Astrocyte (in vitro differentiated cells and primary cell): ENCODE data around the gene HINT1. TPM values are rescaled to one million over a fixed set of nuclear protein-coding genes. Genes with fewer than 3 reads are reported as not detected.

Experiments used
- DNase-seq: peaks from one replicate; pipeline ENCODE4 v3.0.0-alpha.2; 2010; ENCODE audit warnings: low read depth
- FAIRE-seq: peaks from 2 replicates; lab custom pipeline; 2011; peaks lifted over from hg19 to GRCh38; lab: Jason Lieb, UNC
- H2AFZ ChIP-seq: 2 replicates; pipeline ENCODE4 v1.6.0; 2012; ENCODE audit warnings: low read depth, low read length, inconsistent platforms
- H3K27ac ChIP-seq: 2 replicates; pipeline ENCODE4 v1.5.1; 2011; ENCODE audit warnings: low read depth, low read length, inconsistent platforms
- H3K27me3 ChIP-seq: 2 replicates; pipeline ENCODE4 v1.6.0; 2011; ENCODE audit warnings: low read length, inconsistent platforms; ENCODE audit not compliant: insufficient read depth
- H3K36me3 ChIP-seq: 2 replicates; pipeline ENCODE4 v1.5.1; 2011; ENCODE audit warnings: low read length, inconsistent platforms; ENCODE audit not compliant: insufficient read depth
- H3K4me1 ChIP-seq: 2 replicates; pipeline ENCODE4 v1.5.1; 2011; ENCODE audit warnings: low read length, inconsistent platforms; ENCODE audit not compliant: insufficient read depth
- H3K4me2 ChIP-seq: 2 replicates; pipeline ENCODE4 v1.6.0; 2012; ENCODE audit warnings: low read length, inconsistent platforms
- H3K4me3 ChIP-seq: 2 replicates; pipeline ENCODE4 v1.5.1; 2011; ENCODE audit warnings: low read depth, mild to moderate bottlenecking, low read length, inconsistent platforms; ENCODE audit not compliant: insufficient read depth
- H3K79me2 ChIP-seq: 2 replicates; pipeline ENCODE4 v1.6.0; 2012; ENCODE audit warnings: mild to moderate bottlenecking, low read length, inconsistent platforms; ENCODE audit not compliant: insufficient read depth
- H3K9ac ChIP-seq: 2 replicates; pipeline ENCODE4 v1.6.0; 2012; ENCODE audit warnings: mild to moderate bottlenecking, low read length, inconsistent platforms
- H3K9me3 ChIP-seq: 2 replicates; pipeline ENCODE4 v1.5.1; 2012; ENCODE audit warnings: low read depth, mild to moderate bottlenecking, low read length, inconsistent platforms; ENCODE audit not compliant: insufficient read depth
- H4K20me1 ChIP-seq: 2 replicates; pipeline ENCODE4 v1.6.0; 2012; ENCODE audit warnings: low read length, inconsistent platforms; ENCODE audit not compliant: insufficient read depth
- H3K27ac Mint-ChIP-seq: one replicate; pipeline ENCODE4 v1.8.0; 2021; ENCODE audit warnings: mild to moderate bottlenecking, mixed read lengths; ENCODE audit not compliant: unreplicated experiment
- H3K27me3 Mint-ChIP-seq: one replicate; pipeline ENCODE4 v1.8.0; 2021; ENCODE audit warnings: low read depth, mixed read lengths; ENCODE audit not compliant: unreplicated experiment
- H3K36me3 Mint-ChIP-seq: one replicate; pipeline ENCODE4 v1.8.0; 2021; ENCODE audit warnings: low read depth, mixed read lengths; ENCODE audit not compliant: unreplicated experiment
- H3K4me1 Mint-ChIP-seq: one replicate; pipeline ENCODE4 v1.8.0; 2021; ENCODE audit warnings: low read depth, mixed read lengths; ENCODE audit not compliant: unreplicated experiment
- H3K4me3 Mint-ChIP-seq: one replicate; pipeline ENCODE4 v1.8.0; 2021; ENCODE audit warnings: mild to moderate bottlenecking, moderate library complexity, mixed read lengths; ENCODE audit not compliant: unreplicated experiment
- H3K9me3 Mint-ChIP-seq: one replicate; pipeline ENCODE4 v1.8.0; 2021; ENCODE audit warnings: mild to moderate bottlenecking, mixed read lengths; ENCODE audit not compliant: unreplicated experiment
- EZH2 ChIP-seq: IDR thresholded peaks from 2 replicates; pipeline ENCODE4 v1.6.1; 2012; ENCODE audit warnings: mild to moderate bottlenecking, low read length, inconsistent platforms; ENCODE audit not compliant: insufficient read depth
- total RNA-seq: library from RNA; stranded (reverse); gene quantifications from 2 replicates; pipeline ENCODE4 v1.2.1, GENCODE V29; 2021
- TF ChIP-seq, protein P1 (sequence below): IDR thresholded peaks from 2 replicates; pipeline ENCODE4 v1.5.1; 2011; ENCODE audit warnings: low read depth, mild to moderate bottlenecking, inconsistent platforms, low read length, moderate library complexity; ENCODE audit not compliant: insufficient read depth

The HINT1 gene
- total RNA-seq, 1 donor from 2014 or later, result 243 TPM

DNA sequence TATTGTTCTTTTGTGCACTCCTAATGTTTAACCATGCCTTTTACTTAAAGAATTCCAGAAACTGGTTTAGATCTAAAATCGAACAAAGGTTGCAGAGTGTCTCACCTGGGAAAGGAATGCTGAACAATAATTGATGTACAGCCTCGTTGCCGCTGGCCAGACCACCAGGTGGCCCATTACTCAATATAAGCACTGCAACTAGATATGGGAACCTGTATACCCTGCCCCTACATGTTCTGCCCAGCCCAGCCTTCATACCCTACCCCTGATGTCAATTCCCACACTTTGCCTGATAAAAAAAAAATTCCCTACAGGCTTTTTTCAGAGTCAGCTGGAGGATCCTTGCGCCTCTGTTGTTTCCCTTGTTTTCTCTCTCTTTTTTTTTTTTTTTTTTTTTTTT is 13.8 kb downstream of the HINT1 start:
- H3K36me3 Mint-ChIP-seq, result peaks cover 3% of the 10 kb centered on the region
- H3K27me3 ChIP-seq, result no peaks in the 10 kb centered on the region
- no peaks in the 10 kb centered on the region for H3K9me3 Mint-ChIP-seq
- DNase-seq, result no peak
- H3K4me1 Mint-ChIP-seq, result no peaks in the 10 kb centered on the region
- no peak overlapping the region for H3K27ac ChIP-seq
- no peak overlapping the region for H2AFZ ChIP-seq
- no peak overlapping the region for H3K9ac ChIP-seq
- H3K4me1 ChIP-seq, result no peaks in the 10 kb centered on the region
- no peaks in the 10 kb centered on the region for H3K79me2 ChIP-seq
- H3K4me3 ChIP-seq, result no peak overlapping the region
- FAIRE-seq, result no peak
- H3K27me3 Mint-ChIP-seq, result no peaks in the 10 kb centered on the region
- TF ChIP-seq, protein P1, sequence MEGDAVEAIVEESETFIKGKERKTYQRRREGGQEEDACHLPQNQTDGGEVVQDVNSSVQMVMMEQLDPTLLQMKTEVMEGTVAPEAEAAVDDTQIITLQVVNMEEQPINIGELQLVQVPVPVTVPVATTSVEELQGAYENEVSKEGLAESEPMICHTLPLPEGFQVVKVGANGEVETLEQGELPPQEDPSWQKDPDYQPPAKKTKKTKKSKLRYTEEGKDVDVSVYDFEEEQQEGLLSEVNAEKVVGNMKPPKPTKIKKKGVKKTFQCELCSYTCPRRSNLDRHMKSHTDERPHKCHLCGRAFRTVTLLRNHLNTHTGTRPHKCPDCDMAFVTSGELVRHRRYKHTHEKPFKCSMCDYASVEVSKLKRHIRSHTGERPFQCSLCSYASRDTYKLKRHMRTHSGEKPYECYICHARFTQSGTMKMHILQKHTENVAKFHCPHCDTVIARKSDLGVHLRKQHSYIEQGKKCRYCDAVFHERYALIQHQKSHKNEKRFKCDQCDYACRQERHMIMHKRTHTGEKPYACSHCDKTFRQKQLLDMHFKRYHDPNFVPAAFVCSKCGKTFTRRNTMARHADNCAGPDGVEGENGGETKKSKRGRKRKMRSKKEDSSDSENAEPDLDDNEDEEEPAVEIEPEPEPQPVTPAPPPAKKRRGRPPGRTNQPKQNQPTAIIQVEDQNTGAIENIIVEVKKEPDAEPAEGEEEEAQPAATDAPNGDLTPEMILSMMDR, result no peak
- TF ChIP-seq EZH2, result no peak
- H3K4me3 Mint-ChIP-seq, result no peak overlapping the region
- H3K27ac Mint-ChIP-seq, result no peak overlapping the region
- H3K9me3 ChIP-seq, result no peaks in the 10 kb centered on the region
- no peaks in the 10 kb centered on the region for H4K20me1 ChIP-seq
- H3K36me3 ChIP-seq, result no peaks in the 10 kb centered on the region
- no peak overlapping the region for H3K4me2 ChIP-seq

- no peak for DNase-seq
- Histone ChIP-seq H3K4me3 (no peak overlapping the region), H4K20me1 (no peaks in the 10 kb centered on the region), H3K79me2 (no peaks in the 10 kb centered on the region), H3K4me1 (no peaks in the 10 kb centered on the region), H3K27me3 (no peaks in the 10 kb centered on the region), H3K27ac (no peak overlapping the region), H3K36me3 (no peaks in the 10 kb centered on the region), H3K9ac (no peak overlapping the region), H2AFZ (no peak overlapping the region), H3K9me3 (no peaks in the 10 kb centered on the region), H3K4me2 (no peak overlapping the region)
- H3K27me3 Mint-ChIP-seq, result no peaks in the 10 kb centered on the region
- peaks cover 3% of the 10 kb centered on the region for H3K36me3 Mint-ChIP-seq
- no peak overlapping the region for H3K27ac Mint-ChIP-seq
- TF ChIP-seq, protein P1, result no peak
- no peak for TF ChIP-seq EZH2
- H3K4me1 Mint-ChIP-seq, result no peaks in the 10 kb centered on the region
- H3K4me3 Mint-ChIP-seq, result no peak overlapping the region
- no peaks in the 10 kb centered on the region for H3K9me3 Mint-ChIP-seq
- FAIRE-seq, result no peak
Measured at GRCh38 chr5:131150408-131150807, 14.6 kb downstream of the HINT1 start.

DNA sequence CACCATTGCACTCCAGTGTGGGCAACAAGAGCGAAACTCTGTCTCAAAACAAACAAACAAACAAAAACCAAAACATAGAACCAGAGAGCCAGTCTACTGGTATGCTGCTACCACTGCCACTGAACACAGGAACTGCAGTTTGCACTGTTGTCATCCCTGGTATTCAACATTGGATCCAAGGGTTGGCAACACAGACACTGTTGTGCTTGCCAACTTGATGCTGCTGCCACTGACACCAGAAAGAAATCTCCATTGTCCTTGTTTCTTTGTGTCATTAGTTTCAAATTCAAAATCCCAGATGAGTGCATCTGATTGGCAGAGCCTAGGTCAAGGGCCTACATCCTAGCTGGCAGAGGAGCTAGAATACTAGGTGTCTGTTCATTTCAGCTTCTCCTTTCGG is 16.2 kb downstream of the HINT1 start:
- TF ChIP-seq, protein P1, result no peak
- no peak for TF ChIP-seq EZH2
- Histone ChIP-seq H3K4me2 (no peak overlapping the region), H2AFZ (no peak overlapping the region), H3K9ac (no peak overlapping the region), H3K27me3 (no peaks in the 10 kb centered on the region), H3K36me3 (no peaks in the 10 kb centered on the region), H3K9me3 (no peaks in the 10 kb centered on the region), H3K27ac (no peak overlapping the region), H4K20me1 (no peaks in the 10 kb centered on the region), H3K79me2 (no peaks in the 10 kb centered on the region), H3K4me3 (no peak overlapping the region), H3K4me1 (no peaks in the 10 kb centered on the region)
- FAIRE-seq, result no peak
- no peaks in the 10 kb centered on the region for H3K27me3 Mint-ChIP-seq
- H3K9me3 Mint-ChIP-seq, result no peaks in the 10 kb centered on the region
- no peak overlapping the region for H3K4me3 Mint-ChIP-seq
- no peak overlapping the region for H3K27ac Mint-ChIP-seq
- H3K4me1 Mint-ChIP-seq, result no peaks in the 10 kb centered on the region
- no peak for DNase-seq
- H3K36me3 Mint-ChIP-seq, result peaks cover 2% of the 10 kb centered on the region
